ENCODE measurements around the gene TK2.
A peak's percentile ranks its signal among the peaks of the same experiment; 100 is the strongest.
"Not testable (repeated sequence)": the region's sequence is repeated elsewhere in the genome, so short reads cannot be mapped to it uniquely, and the experiment has no call there.

TK2 gene

GRCh38 chr16:66508248-66508913 is 41.5 kb downstream of the TK2 start:
- no peak for DNase-seq

- DNase-seq = no peak
Observed at GRCh38 chr16:66507731-66508239, 42.1 kb downstream of the TK2 start.

- no peak for DNase-seq
Observed at GRCh38 chr16:66503612-66504011, 46.3 kb downstream of the TK2 start.

GRCh38 chr16:66503030-66503429 is 46.9 kb downstream of the TK2 start:
- DNase-seq = peak in 23 of 56 donors; percentile 19 to 63 (median 41)

- DNase-seq = no peak
Observed at GRCh38 chr16:66502020-66502913, 47.7 kb downstream of the TK2 start.

DNA sequence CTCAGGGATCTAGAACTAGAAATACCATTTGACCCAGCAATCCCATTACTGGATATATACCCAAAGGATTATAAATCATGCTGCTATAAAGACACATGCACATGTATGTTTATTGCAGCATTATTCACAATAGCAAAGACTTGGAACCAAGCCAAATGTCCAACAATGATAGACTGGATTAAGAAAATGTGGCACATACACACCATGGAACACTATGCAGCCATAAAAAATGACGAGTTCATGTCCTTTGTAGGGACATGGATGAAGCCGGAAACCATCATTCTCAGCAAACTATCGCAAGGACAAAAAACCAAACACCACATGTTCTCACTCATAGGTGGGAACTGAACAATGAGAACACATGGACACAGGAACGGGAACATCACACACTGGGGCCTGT is 48.4 kb downstream of the TK2 start:
- not testable (repeated sequence) for DNase-seq

- DNase-seq = not testable (repeated sequence)
Observed at GRCh38 chr16:66497921-66498320, 52.0 kb downstream of the TK2 start.

DNA sequence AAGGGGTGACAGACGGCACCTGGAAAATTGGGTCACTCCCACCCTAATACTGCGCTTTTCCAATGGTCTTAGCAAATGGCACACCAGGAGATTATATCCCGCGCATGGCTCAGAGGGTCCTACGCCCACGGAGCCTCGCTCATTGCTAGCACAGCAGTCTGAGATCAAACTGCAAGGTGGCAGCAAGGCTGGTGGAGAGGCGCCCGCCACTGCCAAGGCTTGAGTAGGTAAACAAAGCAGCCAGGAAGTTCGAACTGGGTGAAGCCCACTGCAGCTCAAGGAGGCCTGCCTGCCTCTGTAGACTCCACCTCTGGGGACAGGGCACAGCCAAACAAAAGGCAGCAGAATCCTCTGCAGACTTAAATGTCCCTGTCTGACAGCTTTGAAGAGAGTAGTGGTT is 53.7 kb downstream of the TK2 start:
- DNase-seq = not testable (repeated sequence)

- DNase-seq = no peak
Observed at GRCh38 chr16:66495440-66495839, 54.5 kb downstream of the TK2 start.

DNA sequence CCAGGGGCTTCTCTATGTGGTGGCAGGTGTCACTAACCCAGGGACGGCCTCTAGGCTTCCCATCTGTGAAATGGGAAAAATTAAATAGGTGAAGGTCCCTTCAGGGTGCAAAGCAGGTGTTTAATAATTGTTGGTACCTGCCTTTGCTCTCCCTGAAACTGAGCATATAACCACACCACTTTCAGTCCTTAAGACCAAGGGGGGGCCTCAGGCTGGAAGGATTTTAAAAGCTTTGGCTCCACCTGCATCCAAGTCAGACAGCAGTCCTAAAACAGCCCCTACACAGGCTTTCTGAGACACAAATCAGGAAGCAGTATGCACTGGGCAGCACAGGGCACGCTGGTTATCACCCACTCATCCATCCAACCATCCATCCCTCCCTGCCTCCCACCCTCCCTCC is 55.0 kb downstream of the TK2 start:
- DNase-seq = no peak

GRCh38 chr16:66493490-66494401 is 56.2 kb downstream of the TK2 start:
- no peak for DNase-seq

GRCh38 chr16:66491716-66492064 is 58.2 kb downstream of the TK2 start:
- no peak for DNase-seq

DNA sequence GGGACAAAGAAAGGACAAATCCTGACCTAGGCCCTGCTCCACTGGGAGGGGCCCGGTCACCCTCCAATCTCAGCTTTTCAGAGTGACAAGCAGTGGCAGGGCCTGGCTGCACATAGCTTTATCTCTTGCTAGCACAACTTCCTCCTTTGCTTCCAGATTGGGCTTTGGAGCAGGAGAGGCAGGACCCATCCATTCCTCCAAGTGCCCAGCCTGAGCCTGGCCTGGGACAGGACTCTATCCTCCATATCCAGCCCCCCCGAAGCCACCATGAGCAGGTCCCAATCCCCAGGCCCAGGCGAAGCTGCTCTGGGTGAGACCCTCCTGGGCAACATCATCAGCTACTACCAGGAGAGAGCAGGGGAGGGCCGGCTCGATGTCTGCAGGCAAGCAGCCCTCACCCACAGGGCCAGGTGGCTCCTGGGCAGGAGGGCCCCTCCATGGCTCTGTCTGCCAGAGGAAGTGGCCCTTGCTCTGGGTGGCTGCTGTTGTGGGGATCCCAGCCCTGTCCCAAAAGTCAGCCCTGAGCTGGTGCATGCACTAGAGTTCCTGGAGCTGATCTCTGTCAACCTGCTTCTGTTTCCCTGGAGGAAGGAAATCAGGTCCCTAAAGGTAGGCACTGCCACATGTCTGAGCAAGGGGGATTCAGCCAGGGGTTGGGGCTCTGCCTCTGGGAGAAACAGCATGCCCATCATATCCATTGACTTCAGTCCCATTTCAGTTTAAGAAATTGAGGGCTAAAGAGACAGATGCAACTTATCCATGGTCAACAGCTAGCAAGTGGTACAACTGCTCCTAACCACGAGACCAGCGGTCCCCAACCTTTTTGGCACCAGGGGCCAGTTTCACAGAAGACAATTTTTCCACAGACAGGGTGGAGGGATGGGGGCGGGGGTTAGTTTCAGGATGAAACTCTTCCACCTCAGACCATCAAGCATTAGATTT is 58.9 kb downstream of the TK2 start:
- no peak for DNase-seq

DNA sequence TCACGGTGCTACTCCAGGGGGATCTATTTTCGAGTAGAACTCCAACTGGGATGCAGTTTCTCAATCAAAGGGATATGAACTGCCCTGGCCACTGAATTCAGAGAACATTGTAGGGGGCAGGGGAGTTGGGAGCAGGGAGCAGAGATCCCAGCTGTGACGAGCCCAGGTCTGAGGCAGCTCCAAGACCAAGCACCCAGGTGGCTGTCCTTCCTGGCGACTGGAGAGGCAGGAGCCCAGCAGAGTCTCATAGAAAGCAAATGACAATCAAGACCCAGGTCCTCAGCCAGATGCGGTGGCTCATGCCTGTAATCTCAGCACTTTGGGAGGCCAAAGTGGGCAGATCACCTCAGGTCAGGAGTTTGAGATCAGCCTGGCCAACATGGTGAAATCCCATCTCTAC is 60.1 kb downstream of the TK2 start:
- DNase-seq = no peak

- no peak for DNase-seq
Observed at GRCh38 chr16:66489385-66489784, 60.5 kb downstream of the TK2 start.

- no peak for DNase-seq
Observed at GRCh38 chr16:66488505-66488904, 61.4 kb downstream of the TK2 start.

DNA sequence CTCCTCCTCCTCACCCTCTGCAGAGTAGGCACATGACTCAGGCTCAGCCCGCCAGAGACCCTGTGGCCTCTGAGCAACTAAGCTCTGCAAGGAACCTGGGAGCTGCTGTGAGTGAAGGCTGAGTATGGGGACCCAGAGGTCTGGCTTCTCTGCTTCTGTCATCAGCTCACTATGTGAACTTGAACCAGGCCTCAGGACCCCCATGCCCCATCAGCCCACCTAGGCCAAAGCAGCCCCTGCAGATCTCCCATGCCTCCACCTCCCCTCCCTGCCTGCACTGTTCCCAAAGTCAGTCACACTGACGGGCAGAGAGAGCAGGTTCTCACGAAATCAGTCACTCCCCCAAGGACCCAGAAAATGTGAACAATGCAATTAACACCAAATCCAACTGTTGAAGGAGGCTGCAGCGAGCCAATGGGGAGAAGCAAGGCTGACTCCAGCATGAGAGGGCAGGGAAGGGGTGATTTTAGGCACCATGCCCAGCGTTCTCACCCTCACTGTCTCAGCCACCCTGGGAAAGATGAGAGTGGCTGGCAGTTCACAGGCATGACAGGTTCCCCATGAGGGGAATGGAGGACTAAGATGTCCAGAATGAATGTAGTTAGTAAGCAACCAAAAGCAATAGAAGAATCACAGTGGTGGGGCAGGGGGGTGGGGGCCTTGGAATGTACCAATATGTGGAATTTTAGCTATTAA is 62.2 kb downstream of the TK2 start:
- DNase-seq = no peak

DNA sequence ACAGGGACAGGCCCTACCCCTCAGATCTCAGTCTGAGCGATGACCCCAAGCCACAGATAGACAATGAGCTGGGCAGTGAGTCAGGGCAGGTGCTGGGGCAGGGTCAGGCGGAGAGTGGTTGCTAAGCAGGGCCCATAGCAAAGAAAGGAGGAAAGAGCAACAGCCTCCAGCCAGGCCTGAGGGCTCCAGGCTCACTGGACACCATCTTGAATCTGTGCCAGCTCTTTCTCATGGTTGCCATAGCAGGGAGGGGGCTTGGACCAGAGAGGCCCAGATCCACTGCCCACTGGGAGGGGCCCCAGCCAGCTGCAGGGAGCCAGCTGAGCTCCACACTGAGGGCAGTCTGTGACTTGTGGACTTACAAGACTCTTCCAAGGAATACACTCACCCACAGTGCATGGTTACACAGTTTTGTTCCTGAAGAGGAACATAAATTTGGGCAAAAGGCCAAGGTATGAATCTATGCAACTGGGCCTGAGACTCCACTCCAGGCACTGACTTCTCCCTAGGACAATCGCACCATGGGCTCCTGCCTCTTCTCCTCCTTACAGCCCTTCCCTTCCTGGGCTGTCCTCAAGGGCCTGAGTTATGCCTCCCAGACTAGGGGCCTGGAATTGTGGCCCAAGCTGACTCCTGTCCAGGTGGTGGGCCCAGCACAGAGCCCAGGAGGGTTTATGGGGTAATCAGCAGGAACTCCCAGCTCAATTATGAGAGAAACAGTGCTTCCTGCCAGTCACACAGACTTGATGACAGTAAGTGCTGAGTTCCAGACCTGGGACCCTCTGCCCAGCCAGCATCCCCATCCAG is 62.9 kb downstream of the TK2 start:
- peak in 12 of 56 donors; percentile 12 to 64 (median 22) for DNase-seq

Measured in amygdala (tissue), 56 donors.